Astrocyte of the hippocampus (primary cell): ENCODE results near the gene IRAK2.

Experiments used
- DNase-seq: peaks from one replicate; pipeline ENCODE4 v3.0.0; 2011; ENCODE audit warnings: low read depth, low spot score

IRAK2 gene

GRCh38 chr3:10189557-10190354, 25.0 kb downstream of the IRAK2 start:
- no peak for DNase-seq

DNA sequence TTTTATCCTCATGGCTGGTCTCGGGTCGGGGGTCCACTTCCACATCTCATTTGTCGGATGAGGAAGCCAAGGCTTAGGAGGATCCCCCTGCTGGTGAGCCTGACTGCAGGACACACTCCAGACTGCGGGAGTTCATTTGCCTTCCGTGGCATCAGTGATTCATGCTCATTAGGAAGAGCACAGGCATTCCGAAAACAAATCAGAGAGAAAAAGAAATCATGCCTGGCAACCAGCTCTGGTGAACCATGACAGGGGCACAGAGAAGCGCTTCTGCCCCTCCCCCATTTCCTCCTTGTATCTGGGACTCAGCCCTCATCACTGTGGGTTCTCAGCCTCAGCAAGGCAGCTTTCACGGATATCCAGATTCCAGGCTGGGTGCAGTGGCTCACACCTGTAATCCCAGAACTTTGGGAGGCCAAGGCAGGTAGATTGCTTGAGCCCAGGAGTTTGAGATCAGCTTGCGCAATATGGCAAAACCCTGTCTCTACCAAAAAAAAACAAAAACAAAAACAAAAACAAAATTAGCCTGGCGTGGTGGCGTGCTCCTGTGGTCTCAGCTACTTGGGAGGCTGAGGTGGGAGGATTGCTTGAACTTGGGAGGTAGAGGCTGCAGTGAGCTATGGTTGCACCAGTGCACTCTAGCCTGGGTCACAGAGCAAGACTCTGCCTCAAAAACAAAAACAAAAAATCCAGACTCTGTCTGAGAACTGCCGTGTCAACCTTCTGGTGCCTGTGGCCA, 28.4 kb downstream of the IRAK2 start:
- DNase-seq, result peak; percentile 94

GRCh38 chr3:10193692-10194327, 29.1 kb downstream of the IRAK2 start:
- no peak for DNase-seq

- no peak for DNase-seq
Measured at GRCh38 chr3:10194328-10195071, 29.8 kb downstream of the IRAK2 start.

GRCh38 chr3:10195366-10196089, 30.8 kb downstream of the IRAK2 start:
- no peak for DNase-seq

- peak; percentile 51 for DNase-seq
Measured at GRCh38 chr3:10196389-10197052, 31.8 kb downstream of the IRAK2 start.

DNA sequence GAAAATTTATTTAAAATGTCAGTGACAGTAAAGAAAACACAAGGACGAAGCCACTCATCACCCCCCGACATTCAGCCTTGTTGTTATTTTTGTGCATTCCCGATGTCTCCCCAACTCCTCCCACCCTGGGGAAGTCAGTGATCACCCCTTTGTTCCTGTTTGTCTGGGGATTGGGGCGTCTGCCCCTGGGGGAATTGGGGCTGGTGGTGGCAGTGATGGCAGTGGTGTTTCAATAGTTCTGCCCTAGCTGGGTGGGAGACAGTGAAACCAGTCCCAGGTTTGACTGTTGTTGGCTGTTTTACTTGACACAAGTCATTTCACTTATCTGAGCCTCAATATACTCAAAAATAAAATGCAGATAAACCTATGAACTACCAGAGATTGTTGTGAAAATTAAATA, 33.5 kb downstream of the IRAK2 start:
- DNase-seq, result no peak

- DNase-seq, result peak; percentile 47
Measured at GRCh38 chr3:10198761-10199649, 34.3 kb downstream of the IRAK2 start.

GRCh38 chr3:10204921-10205320, 40.2 kb downstream of the IRAK2 start:
- DNase-seq, result no peak

DNA sequence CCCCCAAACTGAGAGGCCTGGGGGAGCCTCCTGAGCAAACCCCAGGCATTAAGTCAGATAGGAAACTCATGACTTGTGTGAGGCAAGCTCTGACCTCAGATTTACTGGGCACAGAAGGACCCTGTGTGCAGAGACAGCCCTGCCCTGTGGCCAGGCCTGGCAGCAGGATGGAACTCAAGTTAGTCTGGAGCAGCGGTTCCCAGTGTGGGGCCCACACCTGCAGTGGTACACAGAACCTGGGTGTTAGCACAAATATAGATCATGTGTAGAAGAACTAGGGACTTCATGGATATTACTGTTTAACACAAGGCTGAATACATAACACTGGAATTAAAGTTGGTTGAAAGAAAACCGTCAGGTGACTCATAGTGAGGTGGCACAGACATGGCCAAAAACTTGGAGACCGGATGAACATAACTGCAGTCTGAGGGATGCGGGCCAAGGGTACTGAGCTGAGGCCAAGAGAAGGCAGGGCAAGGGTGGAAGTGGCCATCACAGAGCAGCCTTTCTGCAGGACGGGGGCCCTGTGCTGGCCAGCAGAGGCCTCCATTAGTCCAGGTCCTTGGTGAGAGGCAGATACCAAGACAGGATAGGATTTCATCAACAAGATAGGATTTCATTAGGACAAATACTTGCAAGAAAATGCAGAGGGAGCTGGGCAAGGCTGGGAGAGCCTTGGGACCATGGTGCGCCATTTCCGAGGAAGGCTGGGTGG, 40.9 kb downstream of the IRAK2 start:
- DNase-seq, result peak; percentile 93

GRCh38 chr3:10206166-10206511, 41.4 kb downstream of the IRAK2 start:
- DNase-seq, result no peak

DNA sequence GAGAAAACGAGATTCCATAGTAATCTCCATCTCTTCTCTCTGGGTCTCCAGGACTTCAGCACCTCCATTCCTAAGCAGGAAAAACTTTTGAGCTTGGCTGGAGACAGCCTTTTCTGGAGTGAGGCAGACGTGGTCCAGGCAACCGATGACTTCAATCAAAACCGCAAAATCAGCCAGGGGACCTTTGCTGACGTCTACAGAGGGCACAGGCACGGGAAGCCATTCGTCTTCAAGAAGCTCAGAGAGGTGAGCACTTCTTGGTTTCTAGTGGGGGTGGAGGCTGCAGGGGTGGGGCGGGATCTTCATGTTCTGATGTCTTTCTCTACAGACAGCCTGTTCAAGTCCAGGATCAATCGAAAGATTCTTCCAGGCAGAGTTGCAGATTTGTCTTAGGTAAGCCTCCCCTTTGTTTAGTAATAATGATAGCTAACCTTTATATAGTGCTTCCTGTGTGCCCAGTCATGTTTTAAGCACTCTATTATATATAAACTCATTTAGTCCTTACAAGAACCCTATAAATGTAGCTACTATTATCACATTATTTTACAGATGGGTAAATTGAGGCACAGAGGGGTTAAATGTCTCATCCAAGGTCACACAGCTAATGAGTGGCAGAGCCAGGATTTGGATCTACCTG, 48.6 kb downstream of the IRAK2 start:
- no peak for DNase-seq

DNA sequence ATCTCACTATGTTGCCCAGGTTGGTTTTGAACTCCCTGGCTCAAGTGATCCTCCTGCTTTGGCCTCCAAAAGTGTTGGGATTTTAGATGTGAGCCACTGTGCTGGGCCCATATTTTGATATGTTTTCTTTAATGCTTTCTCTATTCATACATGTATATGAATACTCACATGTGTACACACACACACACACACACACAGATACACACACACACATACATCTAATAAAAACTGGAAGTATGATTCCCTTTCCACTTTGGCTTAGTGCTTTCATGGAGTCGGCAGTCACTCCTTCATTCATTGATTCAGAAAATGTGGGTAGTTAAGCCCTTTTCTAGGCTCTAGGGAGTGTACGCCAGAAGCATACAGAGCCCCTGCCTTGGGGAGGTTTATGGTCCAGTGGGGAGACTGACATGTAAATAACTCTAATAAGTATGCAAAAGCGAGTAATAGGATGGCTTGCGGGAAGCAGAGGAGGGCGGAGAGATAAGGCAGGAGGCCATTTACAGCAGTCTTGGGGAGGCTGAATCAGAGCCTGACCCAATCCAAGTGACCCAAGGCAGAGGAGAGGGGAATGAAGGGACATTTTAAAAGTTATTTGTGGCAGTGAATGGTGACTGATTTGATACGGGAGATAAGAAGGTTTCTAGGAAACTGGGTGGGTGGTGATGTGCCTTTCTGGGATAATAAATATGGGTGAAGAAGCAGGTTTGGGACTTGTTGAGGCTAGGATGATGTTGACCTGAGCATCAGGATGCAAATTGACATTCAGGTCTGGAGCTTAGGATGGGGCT, 51.1 kb downstream of the IRAK2 start:
- no peak for DNase-seq

DNA sequence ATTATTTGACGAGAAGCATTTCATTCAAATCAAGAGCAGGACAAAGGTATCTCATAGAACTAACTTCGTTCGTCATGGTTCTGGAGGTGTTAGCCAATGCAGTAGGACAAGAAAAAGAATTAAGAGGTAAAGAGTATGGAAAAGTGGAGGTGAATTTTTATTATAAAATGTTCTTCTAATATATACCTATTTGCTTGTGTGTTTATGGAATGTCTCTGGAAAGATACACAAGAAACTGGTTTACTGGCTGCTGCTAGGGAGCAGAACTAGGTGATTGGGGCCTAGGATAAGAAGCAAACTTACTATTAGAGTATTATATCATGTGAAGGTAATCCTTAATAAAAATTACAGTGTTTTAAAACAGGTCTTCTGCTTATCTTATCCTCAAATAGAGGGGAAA, 52.6 kb downstream of the IRAK2 start:
- DNase-seq, result no peak

DNA sequence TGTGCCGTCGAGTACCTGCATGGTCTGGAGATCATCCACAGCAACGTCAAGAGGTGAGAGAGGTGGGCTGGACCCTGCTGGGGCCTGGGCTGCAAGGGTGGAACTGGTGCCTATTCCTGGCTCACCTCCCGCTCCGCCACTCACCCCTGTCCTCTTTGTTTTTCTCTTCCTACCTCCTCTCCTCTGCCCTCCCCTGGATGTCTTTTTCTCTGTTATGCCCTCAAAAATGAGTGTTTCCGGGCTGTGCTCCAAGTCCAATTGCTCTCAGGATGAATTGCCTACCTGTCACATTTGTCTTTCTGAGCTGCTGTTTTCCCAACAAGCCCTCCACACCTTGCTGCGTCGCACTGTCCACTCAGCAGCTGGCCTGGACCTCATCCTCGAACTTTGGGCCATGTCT, 55.0 kb downstream of the IRAK2 start:
- DNase-seq, result peak; percentile 36

DNA sequence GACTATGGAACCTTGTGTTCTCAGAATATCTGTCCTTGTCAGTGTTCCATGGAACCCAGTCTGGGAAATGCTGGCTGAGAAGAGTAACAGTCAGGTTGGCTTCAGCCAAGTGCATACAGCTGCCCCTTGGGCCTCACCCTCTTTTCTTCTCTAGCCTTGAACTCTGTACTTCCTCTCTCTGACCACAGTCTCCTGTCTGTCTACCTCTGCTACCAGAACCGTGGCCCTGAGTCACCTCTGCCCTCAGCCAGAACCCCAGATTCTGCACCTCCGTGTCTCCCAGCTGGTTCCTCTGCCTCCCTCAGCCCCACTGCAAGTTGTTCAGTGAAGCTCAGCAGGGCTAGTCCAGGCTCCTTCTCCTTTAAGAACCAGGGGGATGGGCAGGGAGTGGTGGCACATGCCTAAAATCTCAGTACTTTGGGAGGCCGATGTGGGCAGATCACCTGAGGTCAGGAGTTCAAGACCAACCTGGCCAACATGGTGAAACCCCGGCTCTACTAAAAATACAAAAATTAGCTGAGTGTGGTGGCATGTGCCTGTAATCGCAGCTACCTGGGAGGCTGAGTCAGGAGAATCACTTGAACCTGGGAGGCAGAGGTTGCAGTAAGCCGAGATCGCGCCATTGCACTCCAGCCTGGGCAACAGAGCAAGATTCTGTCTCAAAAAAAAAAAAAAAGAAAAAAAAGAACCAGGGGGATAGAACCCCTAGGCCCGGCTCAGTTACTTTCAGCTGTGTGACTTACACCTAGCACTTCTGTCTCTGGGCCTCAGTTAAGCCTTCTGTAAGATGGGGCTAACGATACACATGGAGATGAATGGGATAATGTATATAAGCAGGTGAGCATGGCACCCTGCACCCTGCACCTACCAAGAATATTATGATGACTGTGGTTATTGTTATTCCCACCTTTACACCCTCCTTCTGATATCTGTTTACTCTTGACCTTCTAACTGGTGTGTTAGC, 59.2 kb downstream of the IRAK2 start:
- DNase-seq, result no peak
